Esophagus squamous epithelium (tissue), 4 donors: ENCODE results near the gene EML1.

Experiments
- CTCF ChIP-seq, 6 experiments: fragments of 450-650 bp in 4 of 6; fragments of 200-600 bp in 2 of 6; sonication (generic) in 2 of 6; IDR thresholded peaks; one replicate each; pipeline ENCODE4 v1.5.1; 2016 to 2019; ENCODE audit warnings: antibody characterized with exemption in 6 of 6, mild to moderate bottlenecking in 4 of 6, moderate library complexity in 4 of 6
- POLR2A ChIP-seq, 4 donors: fragments of 450-650 bp; IDR thresholded peaks; one replicate each; pipeline ENCODE4 v1.6.1; 2017; ENCODE audit warnings: antibody characterized with exemption in 4 of 4, mild to moderate bottlenecking in 4 of 4, moderate library complexity in 3 of 4

- TF ChIP-seq CTCF (IDR thresholded peaks at IDR 0.05) (no peak), POLR2A (IDR thresholded peaks at IDR 0.05) (no peak)
Observed at GRCh38 chr14:99951085-99951484, 157.9 kb downstream of the EML1 start.
